Large intestine (tissue), 3 donors: ENCODE data around the gene MARCHF11. TPM values are rescaled to one million over a fixed set of nuclear protein-coding genes. Genes with fewer than 3 reads are reported as not detected.

Experiments
- DNase-seq, 2 donors: peaks; one replicate each; pipeline versions ENCODE4 v3.0.0 to v3.0.0-alpha.2; 2013
- H3K27ac ChIP-seq: one replicate; pipeline ENCODE4 v1.5.1; 2013; ENCODE audit warnings: low read length
- H3K27me3 ChIP-seq: 2 replicates; pipeline ENCODE4 v1.6.1; 2013; ENCODE audit warnings: low read length; ENCODE audit not compliant: control insufficient read depth, insufficient read depth
- H3K36me3 ChIP-seq: 2 replicates; pipeline ENCODE4 v1.6.1; 2013; ENCODE audit warnings: low read length; ENCODE audit not compliant: control insufficient read depth, insufficient read depth
- H3K4me1 ChIP-seq: one replicate; pipeline ENCODE4 v1.6.1; 2013; ENCODE audit warnings: low read length; ENCODE audit not compliant: control insufficient read depth, insufficient read depth
- H3K4me3 ChIP-seq: one replicate; pipeline ENCODE4 v1.5.1; 2013; ENCODE audit warnings: low read length
- H3K9me3 ChIP-seq: one replicate; pipeline ENCODE4 v1.6.1; 2013; ENCODE audit warnings: mild to moderate bottlenecking, low read depth, low read length, moderate library complexity; ENCODE audit not compliant: control insufficient read depth
- WGBS: methylation state at CpG from one replicate; pipeline ENCODE4 v1.1.5; 2013; ENCODE audit warnings: low lambda C conversion rate; ENCODE audit not compliant: insufficient coverage; 5-methylcytosine and 5-hydroxymethylcytosine counted together
- polyA plus RNA-seq: library from polyadenylated mRNA; unstranded; fragments of 120-200 nt; gene quantifications from one replicate; pipeline ENCODE4 v1.2.1, GENCODE V29; 2013

MARCHF11 gene
- polyA plus RNA-seq, 1 donor: 0.36 TPM

- 100% methylated on average over 2 of the region's 3 CpGs for WGBS
- no peaks in the 10 kb centered on the region for H3K27me3 ChIP-seq
- H3K36me3 ChIP-seq: no peaks in the 10 kb centered on the region
- H3K4me1 ChIP-seq: no peaks in the 10 kb centered on the region
- no peak overlapping the region for H3K27ac ChIP-seq
- H3K4me3 ChIP-seq: no peak overlapping the region
- DNase-seq: no peak
- no peaks in the 10 kb centered on the region for H3K9me3 ChIP-seq
These were observed 45.4 kb downstream of the MARCHF11 start for GRCh38 chr5:16134204-16134603.

DNA sequence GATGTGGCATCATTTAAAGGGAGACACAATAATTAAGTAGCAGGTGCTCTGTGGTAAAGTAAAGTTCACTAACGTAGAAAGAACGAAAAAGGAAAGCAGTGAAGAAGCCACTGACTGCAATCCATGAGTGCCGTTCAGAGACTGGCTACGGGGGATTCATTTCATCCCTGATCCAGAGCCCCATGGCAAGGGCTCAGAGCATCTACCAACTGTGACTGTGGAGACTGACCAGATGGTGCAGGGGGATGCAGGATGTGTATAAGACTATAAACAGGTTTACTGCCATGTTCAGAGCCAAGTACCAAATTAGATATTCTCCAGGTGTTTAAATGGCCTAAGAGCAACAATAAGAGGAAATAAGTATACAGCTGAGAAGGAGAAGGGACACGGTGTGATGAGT, 47.7 kb downstream of the MARCHF11 start:
- DNase-seq: no peak
- H3K36me3 ChIP-seq: no peaks in the 10 kb centered on the region
- WGBS: 100% methylated on average over 3 of the region's 5 CpGs

GRCh38 chr5:16128944-16129343, 50.6 kb downstream of the MARCHF11 start:
- Histone ChIP-seq H3K36me3 (no peaks in the 10 kb centered on the region), H3K27ac (no peak overlapping the region), H3K27me3 (no peaks in the 10 kb centered on the region), H3K9me3 (no peaks in the 10 kb centered on the region), H3K4me1 (no peaks in the 10 kb centered on the region), H3K4me3 (no peak overlapping the region)
- DNase-seq: no peak
- WGBS: no CpG with 5 or more reads among the region's 5 CpGs

More for the DNA sequence above, 47.7 kb downstream of the MARCHF11 start:
- no peaks in the 10 kb centered on the region for H3K9me3 ChIP-seq
- H3K4me3 ChIP-seq: no peak overlapping the region
- H3K27ac ChIP-seq: no peak overlapping the region
- H3K27me3 ChIP-seq: no peaks in the 10 kb centered on the region
- no peaks in the 10 kb centered on the region for H3K4me1 ChIP-seq

DNA sequence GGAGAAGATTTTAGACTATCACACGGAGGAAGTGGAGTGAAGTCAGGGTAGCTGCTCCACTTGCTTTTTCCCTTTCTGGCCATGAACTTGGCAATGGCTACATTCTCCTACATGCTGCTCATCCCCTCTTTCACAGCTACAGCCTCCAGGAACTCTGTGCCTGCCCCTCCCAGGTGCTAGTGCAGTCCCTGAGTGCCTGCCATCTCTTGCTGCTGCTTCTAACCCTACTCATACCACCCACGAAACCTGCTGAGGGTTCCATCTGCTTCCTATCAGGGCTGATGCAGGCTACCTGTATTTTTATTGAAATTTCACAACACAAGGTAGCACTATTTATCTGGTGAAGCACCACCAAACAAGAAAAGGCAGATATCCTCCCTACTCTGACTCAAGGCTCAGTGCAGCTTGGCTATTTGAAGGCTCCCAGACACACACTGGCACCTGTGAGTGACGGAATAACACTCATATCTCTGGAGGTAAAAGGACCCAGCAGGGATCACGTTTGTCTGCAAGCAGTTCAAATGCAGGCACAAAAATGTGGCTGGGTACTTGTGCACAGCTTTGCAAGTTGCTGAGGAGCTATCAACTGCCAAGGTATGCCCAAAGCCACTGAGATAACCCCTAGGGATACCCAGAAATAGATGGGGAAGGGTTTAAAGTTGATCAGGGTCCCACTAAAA, 51.6 kb downstream of the MARCHF11 start:
- WGBS: no CpG with 5 or more reads among the region's 4 CpGs
- Histone ChIP-seq H3K9me3 (no peaks in the 10 kb centered on the region), H3K4me1 (no peaks in the 10 kb centered on the region), H3K27me3 (no peaks in the 10 kb centered on the region), H3K27ac (no peak overlapping the region), H3K36me3 (no peaks in the 10 kb centered on the region), H3K4me3 (no peak overlapping the region)
- no peak for DNase-seq

DNA sequence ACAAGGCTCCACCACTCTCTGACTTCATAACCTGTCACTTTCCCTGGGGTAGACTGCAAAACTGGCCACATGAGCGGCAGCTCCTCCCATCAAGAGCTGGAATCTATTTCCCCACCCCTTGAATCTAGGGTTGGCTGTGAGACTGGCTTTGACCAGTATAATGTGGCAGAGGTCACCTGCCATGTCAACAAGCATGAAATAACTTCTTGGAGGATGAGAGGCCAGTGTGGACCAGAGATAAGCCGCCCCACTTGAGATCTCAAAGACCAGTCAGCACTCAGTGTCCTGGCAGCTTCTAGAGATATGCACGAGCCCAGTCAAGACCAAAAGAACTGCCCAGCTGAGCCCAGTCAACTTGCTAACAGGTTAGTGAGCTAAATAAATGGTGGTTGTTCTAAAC, 59.0 kb downstream of the MARCHF11 start:
- no peak overlapping the region for H3K4me3 ChIP-seq
- H3K27me3 ChIP-seq: no peaks in the 10 kb centered on the region
- H3K27ac ChIP-seq: no peak overlapping the region
- no peak for DNase-seq
- H3K9me3 ChIP-seq: no peaks in the 10 kb centered on the region
- no peaks in the 10 kb centered on the region for H3K36me3 ChIP-seq
- H3K4me1 ChIP-seq: no peaks in the 10 kb centered on the region
- WGBS: no CpG with 5 or more reads among the region's 3 CpGs

- Histone ChIP-seq H3K4me1 (no peaks in the 10 kb centered on the region), H3K27ac (no peak overlapping the region), H3K27me3 (no peaks in the 10 kb centered on the region), H3K36me3 (no peaks in the 10 kb centered on the region), H3K4me3 (no peak overlapping the region), H3K9me3 (no peaks in the 10 kb centered on the region)
- WGBS: no CpG with 5 or more reads among the region's 4 CpGs
- DNase-seq: no peak
These were observed 59.8 kb downstream of the MARCHF11 start for GRCh38 chr5:16119790-16120189.

GRCh38 chr5:16115140-16115539, 64.5 kb downstream of the MARCHF11 start:
- no peak for DNase-seq

GRCh38 chr5:16108418-16108817, 71.2 kb downstream of the MARCHF11 start:
- peaks cover 4% of the 10 kb centered on the region for H3K9me3 ChIP-seq
- no peaks in the 10 kb centered on the region for H3K27me3 ChIP-seq
- H3K36me3 ChIP-seq: no peaks in the 10 kb centered on the region
- no peak overlapping the region for H3K27ac ChIP-seq
- DNase-seq: no peak
- no CpG with 5 or more reads among the region's 3 CpGs for WGBS
- H3K4me1 ChIP-seq: no peaks in the 10 kb centered on the region
- H3K4me3 ChIP-seq: no peak overlapping the region

More at GRCh38 chr5:16115140-16115539, 64.5 kb downstream of the MARCHF11 start:
- H3K4me3 ChIP-seq: no peak overlapping the region
- 97% methylated on average over 5 of the region's 8 CpGs for WGBS
- H3K4me1 ChIP-seq: no peaks in the 10 kb centered on the region
- H3K27me3 ChIP-seq: no peaks in the 10 kb centered on the region
- H3K27ac ChIP-seq: no peak overlapping the region
- H3K36me3 ChIP-seq: no peaks in the 10 kb centered on the region
- H3K9me3 ChIP-seq: no peaks in the 10 kb centered on the region

- Histone ChIP-seq H3K9me3 (peaks cover 9% of the 10 kb centered on the region), H3K36me3 (no peaks in the 10 kb centered on the region), H3K4me3 (no peak overlapping the region), H3K27ac (no peak overlapping the region), H3K27me3 (no peaks in the 10 kb centered on the region), H3K4me1 (no peaks in the 10 kb centered on the region)
- no CpG with 5 or more reads among the region's 2 CpGs for WGBS
- no peak for DNase-seq
These were observed 74.6 kb downstream of the MARCHF11 start for GRCh38 chr5:16104961-16105360.

DNA sequence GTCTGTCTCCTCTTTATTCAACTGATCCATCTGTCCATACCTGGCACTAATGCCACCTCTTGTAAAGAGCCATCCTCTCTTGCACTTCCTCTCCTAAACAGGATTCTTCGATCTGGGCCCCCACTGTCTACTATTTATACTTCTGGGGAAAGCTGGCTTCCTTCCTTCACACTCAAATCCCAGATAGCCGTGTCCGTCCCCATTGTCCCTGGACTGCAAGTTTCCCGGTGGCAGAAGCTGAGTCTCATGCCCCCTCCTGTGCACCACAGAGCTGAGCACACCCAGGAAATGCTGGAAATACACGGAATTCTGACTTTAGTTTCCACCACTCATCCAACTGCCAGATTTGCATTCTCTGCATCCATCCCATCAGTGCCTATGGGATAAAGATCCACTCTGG, 84.0 kb downstream of the MARCHF11 start:
- Histone ChIP-seq H3K9me3 (no peaks in the 10 kb centered on the region), H3K4me1 (no peaks in the 10 kb centered on the region), H3K27me3 (no peaks in the 10 kb centered on the region), H3K36me3 (no peaks in the 10 kb centered on the region), H3K4me3 (no peak overlapping the region), H3K27ac (no peak overlapping the region)
- WGBS: no CpG with 5 or more reads among the region's 5 CpGs
- no peak for DNase-seq

- DNase-seq: no peak
- Histone ChIP-seq H3K27me3 (no peaks in the 10 kb centered on the region), H3K4me1 (no peaks in the 10 kb centered on the region), H3K27ac (no peak overlapping the region), H3K36me3 (no peaks in the 10 kb centered on the region), H3K9me3 (no peaks in the 10 kb centered on the region), H3K4me3 (no peak overlapping the region)
- WGBS: 100% methylated on average over 2 of the region's 6 CpGs
These were observed 89.3 kb downstream of the MARCHF11 start for GRCh38 chr5:16090270-16090669.
